NT2/D1 (cell line): Measurements from ENCODE around the gene RIN3.

Experiments used
- SUZ12 ChIP-seq: IDR thresholded peaks from 2 replicates; pipeline ENCODE4 v1.6.1; 2011; ENCODE audit not compliant: insufficient read length, insufficient read depth; ENCODE audit errors: extremely low read depth
- YY1 ChIP-seq: IDR thresholded peaks from 2 replicates; pipeline ENCODE4 v1.6.1; 2011; ENCODE audit not compliant: insufficient read length, insufficient read depth
- ZNF274 ChIP-seq: IDR thresholded peaks from 2 replicates; pipeline ENCODE4 v1.6.1; 2011; ENCODE audit warnings: mild to moderate bottlenecking, low read depth, low read length

GRCh38 chr14:92645841-92646478, 132.4 kb downstream of the RIN3 start:
- no peak for TF ChIP-seq SUZ12
- TF ChIP-seq ZNF274 = no peak
- no peak for TF ChIP-seq YY1
